Smooth muscle cell (in vitro differentiated cells): ENCODE measurements around the gene TRPM3. TPM values are rescaled to one million over a fixed set of nuclear protein-coding genes. Genes with fewer than 3 reads are reported as not detected.

Experiments used
- DNase-seq: peaks from one replicate; lab custom pipeline; 2025; ENCODE audit not compliant: unreplicated experiment; lab: John Stamatoyannopoulos, UW
- H2AFZ ChIP-seq: fragments of 200-600 bp; sonication (generic); 2 replicates; pipeline ENCODE4 v1.6.0; 2016; ENCODE audit warnings: antibody characterized with exemption, low read depth, mild to moderate bottlenecking
- H3F3A ChIP-seq: fragments of 200-600 bp; sonication (generic); 2 replicates; pipeline ENCODE4 v1.6.0; 2017; ENCODE audit warnings: antibody characterized with exemption, low read depth
- H3K27ac ChIP-seq: fragments of 200-600 bp; sonication (generic); 2 replicates; pipeline ENCODE4 v1.5.1; 2016; ENCODE audit warnings: low read depth, mild to moderate bottlenecking
- H3K27me3 ChIP-seq: fragments of 200-600 bp; sonication (generic); 2 replicates; pipeline ENCODE4 v1.6.1; 2016; ENCODE audit warnings: low read depth, mild to moderate bottlenecking
- H3K36me3 ChIP-seq: fragments of 200-600 bp; sonication (generic); 2 replicates; pipeline ENCODE4 v1.5.1; 2016; ENCODE audit warnings: low read depth
- H3K4me1 ChIP-seq: fragments of 200-600 bp; sonication (generic); 2 replicates; pipeline ENCODE4 v1.5.1; 2016; ENCODE audit warnings: low read depth
- H3K4me2 ChIP-seq: fragments of 200-600 bp; sonication (generic); 2 replicates; pipeline ENCODE4 v1.6.0; 2016; ENCODE audit warnings: mild to moderate bottlenecking
- H3K4me3 ChIP-seq: fragments of 200-600 bp; sonication (generic); 2 replicates; pipeline ENCODE4 v1.5.1; 2016; ENCODE audit warnings: mild to moderate bottlenecking
- H3K79me2 ChIP-seq: fragments of 200-600 bp; sonication (generic); 2 replicates; pipeline ENCODE4 v1.6.0; 2016; ENCODE audit warnings: low read depth, mild to moderate bottlenecking
- H3K9ac ChIP-seq: fragments of 200-600 bp; sonication (generic); 2 replicates; pipeline ENCODE4 v1.6.0; 2016; ENCODE audit warnings: low read depth
- H3K9me3 ChIP-seq: fragments of 200-600 bp; sonication (generic); replicated peaks from 2 replicates; pipeline ENCODE4 v1.5.1; 2016; ENCODE audit warnings: low read depth
- H4K20me1 ChIP-seq: fragments of 200-600 bp; sonication (generic); 2 replicates; pipeline ENCODE4 v1.6.0; 2016; ENCODE audit warnings: low read depth
- CTCF ChIP-seq: fragments of 200-600 bp; sonication (generic); IDR thresholded peaks from 2 replicates; pipeline ENCODE4 v1.5.1; 2017; ENCODE audit warnings: borderline replicate concordance, mild to moderate bottlenecking, antibody characterized with exemption; ENCODE audit not compliant: insufficient read depth, poor library complexity, severe bottlenecking
- WGBS: methylation state at CpG from one replicate; pipeline ENCODE4 v1.1.7; 2016; ENCODE audit warnings: low lambda C conversion rate; 5-methylcytosine and 5-hydroxymethylcytosine counted together
- polyA plus RNA-seq: library from polyadenylated mRNA; unstranded; fragments of >200 nt; fragmentation: Nextera tagmentation; extraction: Ambion mirVana; gene quantifications from 2 replicates; pipeline ENCODE4 v1.2.1, GENCODE V29; 2016
- total RNA-seq: library from RNA; depleted of rRNA; stranded (reverse); fragments of >200 nt; gene quantifications from 2 replicates; pipeline ENCODE4 v1.2.3, GENCODE V29; 2014

TRPM3 gene
- total and polyA plus RNA-seq, 2 experiments from 2014 or later = not detected

- no peaks in the 10 kb centered on the region for H3K79me2 ChIP-seq
- H3K9ac ChIP-seq = no peak overlapping the region
- no peak for DNase-seq
- H3K27me3 ChIP-seq = no peaks in the 10 kb centered on the region
- no peaks in the 10 kb centered on the region for H3F3A ChIP-seq
- no peak overlapping the region for H3K27ac ChIP-seq
- no peak overlapping the region for H2AFZ ChIP-seq
- H4K20me1 ChIP-seq = no peaks in the 10 kb centered on the region
- peaks cover 14% of the 10 kb centered on the region for H3K4me1 ChIP-seq
- H3K4me3 ChIP-seq = no peak overlapping the region
- 83% methylated on average over 1 of the region's 1 CpG for WGBS
- no peak for TF ChIP-seq CTCF
- H3K36me3 ChIP-seq = no peaks in the 10 kb centered on the region
- no peak overlapping the region for H3K4me2 ChIP-seq
- no peaks in the 10 kb centered on the region for H3K9me3 ChIP-seq
Observed at GRCh38 chr9:70901746-70902145, 219.7 kb downstream of the TRPM3 start.

GRCh38 chr9:70901013-70901412 lies 220.4 kb downstream of the TRPM3 start:
- no peaks in the 10 kb centered on the region for H3K9me3 ChIP-seq
- H3K4me3 ChIP-seq = no peak overlapping the region
- no peaks in the 10 kb centered on the region for H3K36me3 ChIP-seq
- TF ChIP-seq CTCF = no peak
- H3K27ac ChIP-seq = no peak overlapping the region
- no peak overlapping the region for H3K4me2 ChIP-seq
- no peak overlapping the region for H3K9ac ChIP-seq
- H3K27me3 ChIP-seq = no peaks in the 10 kb centered on the region
- peaks cover 14% of the 10 kb centered on the region for H3K4me1 ChIP-seq
- no peaks in the 10 kb centered on the region for H3K79me2 ChIP-seq
- DNase-seq = no peak
- H3F3A ChIP-seq = no peaks in the 10 kb centered on the region
- H2AFZ ChIP-seq = no peak overlapping the region
- no peaks in the 10 kb centered on the region for H4K20me1 ChIP-seq

- H2AFZ ChIP-seq = no peak overlapping the region
Observed at GRCh38 chr9:70893580-70894122, 227.8 kb downstream of the TRPM3 start.

More at GRCh38 chr9:70893580-70894122, 227.8 kb downstream of the TRPM3 start:
- Histone ChIP-seq H3K9me3 (no peaks in the 10 kb centered on the region), H3K36me3 (no peaks in the 10 kb centered on the region), H4K20me1 (no peaks in the 10 kb centered on the region), H3F3A (no peaks in the 10 kb centered on the region), H3K4me1 (peaks cover 9% of the 10 kb centered on the region), H3K4me3 (no peak overlapping the region), H3K27ac (no peak overlapping the region), H3K9ac (no peak overlapping the region), H3K4me2 (no peak overlapping the region), H3K27me3 (no peaks in the 10 kb centered on the region), H3K79me2 (no peaks in the 10 kb centered on the region)
- WGBS = 86% methylated on average over 4 of the region's 4 CpGs
- no peak for TF ChIP-seq CTCF
- DNase-seq = no peak
